GM18873 (cell line): Measurements from ENCODE around the gene NREP.

ENCODE experiments used
- ATAC-seq: cut with Tn5 transposase; IDR thresholded peaks from one replicate; pipeline ENCODE4 v1.9.1; 2021; ENCODE audit warnings: mild to moderate bottlenecking, moderate library complexity, moderate number of reproducible peaks; ENCODE audit not compliant: unreplicated experiment, low FRiP score

The NREP gene

GRCh38 chr5:111699324-111699723 lies 57.7 kb downstream of the NREP start:
- no peak for ATAC-seq

- ATAC-seq: no peak
These were observed 58.9 kb downstream of the NREP start for GRCh38 chr5:111697881-111698757.

- no peak for ATAC-seq
These were observed 59.8 kb downstream of the NREP start for GRCh38 chr5:111697215-111697614.

- ATAC-seq: no peak
These were observed 61.0 kb downstream of the NREP start for GRCh38 chr5:111695991-111696390.

GRCh38 chr5:111694133-111694532 lies 62.9 kb downstream of the NREP start:
- ATAC-seq: no peak

- ATAC-seq: no peak
These were observed 65.1 kb downstream of the NREP start for GRCh38 chr5:111691914-111692313.

DNA sequence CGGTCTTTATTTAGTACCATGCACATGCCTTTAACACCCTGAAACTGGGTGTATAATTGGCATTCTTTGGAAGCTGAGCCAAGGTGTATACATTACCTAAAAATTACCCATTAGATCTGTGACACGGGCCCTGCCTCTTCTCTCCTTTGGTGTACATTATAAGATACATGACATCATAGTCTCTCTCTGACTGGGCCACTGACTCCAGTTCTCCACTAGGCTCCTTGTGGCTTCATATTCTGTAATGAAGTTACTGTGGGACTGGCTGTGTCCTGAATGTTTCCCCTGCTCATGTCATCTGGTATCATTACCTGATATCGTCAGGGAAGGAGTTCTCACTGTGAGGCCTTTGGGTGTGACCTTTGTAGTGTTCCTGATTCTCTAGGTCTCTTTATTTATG lies 65.5 kb downstream of the NREP start:
- ATAC-seq: no peak

- no peak for ATAC-seq
These were observed 67.5 kb downstream of the NREP start for GRCh38 chr5:111689357-111689935.

- ATAC-seq: no peak
These were observed 71.0 kb downstream of the NREP start for GRCh38 chr5:111685969-111686368.

DNA sequence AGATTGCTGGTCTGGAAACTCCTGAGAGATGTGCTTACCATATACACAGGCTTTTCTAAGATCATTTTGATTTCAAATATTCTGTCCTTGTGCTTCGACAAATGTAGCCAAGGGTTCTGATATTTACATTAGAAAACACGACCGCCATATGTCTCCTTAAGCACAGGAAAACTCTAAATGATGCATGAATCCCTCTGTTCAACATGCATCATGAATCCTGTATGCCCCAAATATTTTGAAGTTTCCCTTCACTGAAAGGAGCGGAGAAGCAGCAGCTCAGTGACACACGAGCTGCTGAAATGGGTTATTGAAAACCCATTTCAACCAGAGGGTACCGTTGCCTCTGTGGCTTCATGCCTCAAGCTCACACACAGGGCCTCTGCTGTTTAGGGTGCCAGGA lies 74.4 kb downstream of the NREP start:
- no peak for ATAC-seq

DNA sequence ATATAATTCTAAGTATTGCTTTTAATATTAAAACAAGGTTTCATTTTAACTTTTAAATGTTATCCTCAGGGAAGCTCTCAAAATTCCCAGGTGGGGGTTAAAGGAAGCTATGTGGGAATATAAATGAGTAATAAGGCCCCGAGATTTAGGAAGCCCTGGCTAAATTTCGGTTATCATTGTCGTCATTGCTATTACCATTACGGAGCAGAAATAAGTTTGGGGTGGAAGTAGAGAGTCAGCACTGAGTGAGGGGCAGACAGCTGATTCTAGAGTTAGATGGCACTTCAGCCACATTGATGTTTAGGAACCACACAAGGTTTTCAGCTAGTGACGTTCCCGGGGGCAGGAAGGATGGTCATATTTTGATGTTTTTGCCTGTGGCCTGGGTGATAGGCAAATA lies 74.9 kb downstream of the NREP start:
- no peak for ATAC-seq

DNA sequence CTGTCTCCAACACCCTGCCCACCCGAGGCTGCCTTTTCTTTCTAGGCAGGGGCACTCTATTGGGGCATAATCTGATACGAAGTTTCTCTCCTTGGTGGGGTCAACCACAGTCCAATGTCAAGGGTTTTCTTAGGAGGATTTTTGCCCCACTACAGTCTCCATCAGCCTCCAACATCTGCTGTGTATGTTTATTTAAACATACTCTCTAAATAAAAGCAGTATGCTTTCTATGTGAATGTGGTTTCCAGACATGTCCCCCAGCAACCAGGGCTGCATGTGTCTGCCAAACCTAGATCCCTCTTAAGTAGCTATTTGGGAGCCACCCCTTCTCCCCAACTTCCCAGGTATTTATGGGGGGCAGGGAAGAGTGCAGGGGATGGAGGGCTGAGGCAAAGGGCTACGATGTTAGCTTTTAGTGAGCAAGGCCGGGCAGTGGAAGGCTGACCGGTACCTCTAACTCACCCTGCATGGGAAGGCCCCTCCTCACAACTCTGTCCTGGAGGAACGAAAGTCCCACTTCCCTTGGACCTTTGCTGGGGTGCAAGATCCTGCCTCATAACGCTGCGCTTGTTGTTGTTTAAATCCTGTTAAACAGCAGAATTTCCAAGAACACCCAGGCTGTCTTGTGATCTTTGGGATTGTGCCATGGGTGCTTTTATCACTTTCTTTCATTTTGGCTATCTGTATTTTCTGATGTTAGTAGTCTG lies 75.4 kb downstream of the NREP start:
- ATAC-seq: no peak

GRCh38 chr5:111680737-111681413 lies 76.1 kb downstream of the NREP start:
- ATAC-seq: no peak

DNA sequence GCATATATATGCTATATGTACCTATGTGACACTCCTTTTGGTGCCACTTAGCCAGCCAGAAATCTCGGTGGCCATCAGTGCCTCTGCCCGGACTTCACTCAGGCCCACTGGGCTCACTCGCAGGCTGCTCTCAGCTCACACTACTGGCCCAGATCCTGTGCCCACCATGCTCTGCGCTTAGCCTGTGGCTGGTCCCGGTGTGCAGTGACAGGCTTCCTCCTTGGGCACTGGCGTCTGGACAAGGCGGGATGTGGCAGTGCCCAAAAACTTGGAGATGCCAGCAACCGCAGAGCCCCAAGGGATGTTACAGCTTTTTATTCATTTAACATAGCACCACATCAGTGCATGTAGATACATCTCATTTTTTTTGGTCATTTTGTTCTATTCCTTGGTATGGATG lies 77.4 kb downstream of the NREP start:
- ATAC-seq: no peak
